Neuron (in vitro differentiated cells): Measurements from ENCODE around the gene CD200R1L.

Experiments
- H2AFZ ChIP-seq: one replicate; pipeline ENCODE4 v1.6.1; 2013; ENCODE audit warnings: low read depth, mild to moderate bottlenecking, inconsistent platforms, low read length, moderate library complexity
- H3K27me3 ChIP-seq: one replicate; pipeline ENCODE4 v1.6.1; 2013; ENCODE audit warnings: low read length; ENCODE audit not compliant: insufficient read depth
- H3K36me3 ChIP-seq: one replicate; pipeline ENCODE4 v1.6.1; 2013; ENCODE audit warnings: low read length; ENCODE audit not compliant: insufficient read depth
- H3K4me1 ChIP-seq: one replicate; pipeline ENCODE4 v1.6.1; 2013; ENCODE audit warnings: low read length; ENCODE audit not compliant: insufficient read depth
- H3K4me3 ChIP-seq: 2 replicates; pipeline ENCODE4 v1.5.1; 2013; ENCODE audit warnings: mild to moderate bottlenecking, low read length, moderate library complexity
- H3K9me3 ChIP-seq: one replicate; pipeline ENCODE4 v1.6.1; 2013; ENCODE audit warnings: low read length

Gene CD200R1L, protein sequence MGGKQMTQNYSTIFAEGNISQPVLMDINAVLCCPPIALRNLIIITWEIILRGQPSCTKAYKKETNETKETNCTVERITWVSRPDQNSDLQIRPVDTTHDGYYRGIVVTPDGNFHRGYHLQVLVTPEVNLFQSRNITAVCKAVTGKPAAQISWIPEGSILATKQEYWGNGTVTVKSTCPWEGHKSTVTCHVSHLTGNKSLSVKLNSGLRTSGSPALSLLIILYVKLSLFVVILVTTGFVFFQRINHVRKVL

DNA sequence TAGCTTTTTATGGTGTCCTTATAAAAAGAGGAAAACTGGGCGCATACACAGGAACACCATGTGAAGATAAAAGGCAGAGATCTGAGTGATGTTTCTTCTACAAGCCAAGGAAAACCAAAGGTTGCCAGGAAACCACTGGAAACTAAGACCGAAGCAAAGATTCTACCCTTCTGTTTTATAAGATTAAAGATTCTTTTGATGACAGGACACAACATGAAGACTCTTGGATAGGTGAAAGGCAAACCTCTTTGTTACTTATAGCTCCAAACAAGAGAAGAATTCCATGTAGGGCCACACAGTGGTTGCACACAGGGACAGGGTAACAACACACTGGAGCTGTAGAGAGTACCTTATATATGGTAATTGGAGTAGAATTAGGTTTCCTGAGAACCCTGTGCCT lies at the start of gene CD200R1L:
Gene CD200R1L (minus strand): TSS at position 101 of the 400 bp plus-strand sequence. CDS start 17,497 bp downstream, outside the sequence.
- Histone ChIP-seq H3K4me3 (no peak within 1 kb of the TSS), H3K36me3 (no peaks in the 10 kb centered on the region), H3K9me3 (no peaks in the 10 kb centered on the region), H3K4me1 (no peaks in the 10 kb centered on the region), H3K27me3 (no peaks in the 10 kb centered on the region), H2AFZ (no peak within 1 kb of the TSS)

DNA sequence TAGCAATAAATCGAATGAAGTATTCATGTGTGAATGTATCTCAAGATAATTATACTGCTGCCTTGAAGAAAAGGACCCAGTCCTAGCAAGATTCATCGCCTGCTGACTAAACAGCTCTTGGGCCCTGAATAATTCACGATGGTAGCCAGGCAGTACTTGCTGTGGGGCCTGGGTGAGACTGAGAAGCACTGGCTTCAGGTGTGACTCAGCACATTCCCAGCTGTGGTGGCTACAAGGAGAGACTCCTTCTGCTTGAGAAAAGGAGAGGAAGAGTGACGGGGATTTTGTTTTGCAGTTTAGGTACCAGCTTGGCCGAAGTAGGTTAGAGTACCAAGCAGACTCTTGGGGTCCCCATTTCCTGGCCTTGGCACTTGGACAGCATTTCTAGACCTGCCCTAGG lies 47.6 kb upstream of the CD200R1L start:
- Histone ChIP-seq H3K27me3 (no peaks in the 10 kb centered on the region), H3K4me1 (peaks cover 2% of the 10 kb centered on the region), H3K9me3 (no peaks in the 10 kb centered on the region), H3K4me3 (no peak overlapping the region), H3K36me3 (no peaks in the 10 kb centered on the region), H2AFZ (no peak overlapping the region)

DNA sequence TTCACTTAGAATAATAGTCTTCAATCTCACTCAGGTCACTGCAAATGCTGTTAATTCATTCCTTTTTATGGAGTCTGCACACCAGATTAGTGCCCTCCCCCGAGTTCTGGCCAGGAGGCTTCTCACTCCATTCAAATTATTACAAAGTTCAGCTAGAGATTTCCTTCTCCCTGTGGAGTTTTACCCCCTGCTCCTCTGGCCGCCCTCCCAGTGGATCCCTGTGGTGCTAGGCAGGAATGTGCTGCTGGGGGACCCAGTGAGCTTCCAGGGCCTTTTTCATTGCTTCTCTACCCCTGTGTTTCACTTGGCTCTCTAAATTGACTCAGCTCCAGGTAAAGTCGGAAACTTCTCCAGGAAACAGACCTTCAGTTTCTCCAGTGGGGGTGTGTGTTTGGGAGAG lies 42.7 kb upstream of the CD200R1L start:
- Histone ChIP-seq H3K9me3 (no peaks in the 10 kb centered on the region), H3K36me3 (no peaks in the 10 kb centered on the region), H2AFZ (no peak overlapping the region), H3K4me3 (no peak overlapping the region), H3K4me1 (peaks cover under 1% of the 10 kb centered on the region), H3K27me3 (no peaks in the 10 kb centered on the region)

DNA sequence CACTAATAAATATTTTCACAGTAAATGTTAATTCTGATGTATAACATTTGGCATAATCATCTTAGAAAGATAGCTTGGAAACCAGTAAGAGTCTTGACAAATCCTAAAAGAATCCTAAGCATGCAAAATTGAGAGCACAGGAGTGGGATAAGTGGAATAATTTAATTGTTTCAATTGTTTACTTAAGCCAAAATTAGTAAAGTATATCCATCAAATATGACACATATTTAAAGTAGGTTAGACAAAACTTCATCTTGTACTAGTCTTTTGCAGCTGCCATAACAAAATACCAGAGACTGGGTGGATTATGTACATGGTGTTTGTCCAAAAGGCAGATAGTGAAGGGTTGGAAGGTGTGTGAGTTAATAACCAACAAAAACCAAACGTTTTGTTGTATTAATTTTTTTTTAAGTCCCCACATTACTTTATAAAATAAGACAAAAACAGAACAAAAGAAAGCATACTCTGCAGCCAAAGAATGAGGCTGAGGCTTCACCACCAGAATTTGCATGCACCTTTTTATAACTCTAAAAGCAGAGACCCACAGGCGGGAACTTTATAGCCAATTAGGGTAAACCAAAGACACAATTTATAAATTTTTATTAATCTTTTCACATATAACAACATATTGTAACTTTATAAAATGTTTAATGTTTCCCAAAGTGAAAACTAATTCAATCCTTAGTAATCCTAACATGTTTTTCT lies 41.9 kb upstream of the CD200R1L start:
- Histone ChIP-seq H3K4me1 (no peaks in the 10 kb centered on the region), H3K9me3 (no peaks in the 10 kb centered on the region), H2AFZ (no peak overlapping the region), H3K4me3 (no peak overlapping the region), H3K36me3 (no peaks in the 10 kb centered on the region), H3K27me3 (no peaks in the 10 kb centered on the region)

DNA sequence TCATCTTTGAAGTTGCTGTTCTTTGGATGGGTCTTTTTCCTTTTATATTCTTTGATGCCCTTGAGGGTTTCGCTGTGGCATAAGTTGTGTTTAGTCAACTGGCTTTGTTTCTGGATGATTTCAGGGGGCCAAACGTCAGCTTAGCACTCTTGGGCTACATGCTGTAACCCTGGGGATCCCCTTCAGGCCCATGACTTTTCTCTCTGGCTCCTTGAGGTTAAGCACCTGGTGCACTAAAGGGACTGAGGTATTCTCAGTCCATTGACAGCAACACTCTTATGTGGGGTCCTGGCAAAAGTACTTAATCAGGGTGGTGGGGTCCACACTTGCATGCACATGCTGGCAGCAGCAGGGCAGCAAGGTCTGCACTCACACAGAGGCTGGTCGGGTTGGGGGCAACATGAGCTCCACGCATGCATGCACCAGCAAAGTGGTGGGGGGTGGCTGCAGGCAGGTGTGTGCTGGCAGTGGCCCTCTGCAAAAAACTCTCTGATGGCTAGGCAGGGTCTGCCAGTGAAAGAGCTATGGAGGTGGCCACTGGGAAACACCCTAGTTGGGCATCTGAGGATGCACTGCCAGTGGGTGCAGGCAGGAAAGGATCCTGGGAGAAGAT lies 38.1 kb upstream of the CD200R1L start:
- no peaks in the 10 kb centered on the region for H3K4me1 ChIP-seq
- H2AFZ ChIP-seq: no peak overlapping the region
- no peak overlapping the region for H3K4me3 ChIP-seq
- no peaks in the 10 kb centered on the region for H3K9me3 ChIP-seq
- no peaks in the 10 kb centered on the region for H3K27me3 ChIP-seq
- no peaks in the 10 kb centered on the region for H3K36me3 ChIP-seq

DNA sequence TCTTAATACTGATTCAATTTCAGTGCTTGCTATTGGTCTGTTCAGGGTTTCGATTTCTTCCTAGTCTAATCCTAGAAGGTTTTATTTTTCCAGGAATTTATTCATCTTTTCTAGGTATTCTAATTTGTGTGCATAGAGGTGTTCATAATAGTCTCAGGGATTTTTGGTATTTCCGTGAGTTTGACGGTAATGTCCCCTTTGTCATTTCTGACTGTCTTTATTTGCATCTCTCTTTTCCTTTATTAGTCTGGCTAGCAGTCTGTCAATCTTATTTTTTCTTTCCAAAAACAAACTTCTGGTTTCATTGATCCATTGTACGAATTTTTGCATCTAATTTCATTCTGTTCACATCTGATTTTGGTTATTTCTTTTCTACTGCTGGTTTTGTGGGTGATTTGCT lies 35.2 kb upstream of the CD200R1L start:
- Histone ChIP-seq H2AFZ (no peak overlapping the region), H3K9me3 (no peaks in the 10 kb centered on the region), H3K4me3 (no peak overlapping the region), H3K27me3 (no peaks in the 10 kb centered on the region), H3K4me1 (no peaks in the 10 kb centered on the region), H3K36me3 (no peaks in the 10 kb centered on the region)

DNA sequence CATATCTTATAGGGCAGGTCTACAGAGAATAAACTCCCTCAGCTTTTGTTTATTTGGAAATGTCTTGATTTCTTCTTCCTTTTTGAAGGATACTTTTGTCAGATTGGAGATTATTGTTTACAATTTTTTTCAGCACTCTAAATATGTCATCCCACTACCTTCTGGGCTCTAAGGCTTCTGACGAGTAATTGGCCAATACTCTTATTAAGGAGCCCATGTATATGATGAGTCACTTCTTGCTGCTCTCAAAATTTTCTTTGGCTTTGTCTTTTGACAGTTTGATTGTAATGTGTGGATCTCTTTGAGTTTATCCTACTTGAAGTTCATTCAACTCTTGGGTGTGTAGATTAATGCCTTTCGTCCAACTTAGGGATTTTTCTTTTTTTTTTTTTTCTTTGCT lies 28.9 kb upstream of the CD200R1L start:
- Histone ChIP-seq H3K9me3 (no peaks in the 10 kb centered on the region), H2AFZ (no peak overlapping the region), H3K4me1 (no peaks in the 10 kb centered on the region), H3K27me3 (no peaks in the 10 kb centered on the region), H3K36me3 (no peaks in the 10 kb centered on the region), H3K4me3 (no peak overlapping the region)

DNA sequence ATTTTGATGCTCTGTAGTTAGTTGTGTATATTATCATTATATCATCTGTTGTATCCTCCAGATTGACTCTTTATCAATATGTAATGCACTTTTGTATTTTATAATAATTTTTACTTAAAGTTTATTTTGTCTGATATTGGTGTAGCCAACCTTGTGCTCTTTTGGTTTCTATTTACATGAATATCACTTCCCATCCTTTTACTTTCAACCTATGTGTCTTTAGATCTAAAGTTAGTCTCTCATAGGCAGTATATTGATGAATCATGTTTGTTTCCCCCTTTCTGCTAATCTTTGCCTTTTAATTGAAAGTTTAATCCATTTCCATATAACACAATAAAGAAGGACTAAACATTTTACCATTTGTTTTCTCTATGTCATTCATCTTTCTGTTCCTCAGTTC lies 28.1 kb upstream of the CD200R1L start:
- H2AFZ ChIP-seq: no peak overlapping the region
- H3K27me3 ChIP-seq: no peaks in the 10 kb centered on the region
- H3K4me3 ChIP-seq: no peak overlapping the region
- H3K9me3 ChIP-seq: no peaks in the 10 kb centered on the region
- no peaks in the 10 kb centered on the region for H3K4me1 ChIP-seq
- no peaks in the 10 kb centered on the region for H3K36me3 ChIP-seq

DNA sequence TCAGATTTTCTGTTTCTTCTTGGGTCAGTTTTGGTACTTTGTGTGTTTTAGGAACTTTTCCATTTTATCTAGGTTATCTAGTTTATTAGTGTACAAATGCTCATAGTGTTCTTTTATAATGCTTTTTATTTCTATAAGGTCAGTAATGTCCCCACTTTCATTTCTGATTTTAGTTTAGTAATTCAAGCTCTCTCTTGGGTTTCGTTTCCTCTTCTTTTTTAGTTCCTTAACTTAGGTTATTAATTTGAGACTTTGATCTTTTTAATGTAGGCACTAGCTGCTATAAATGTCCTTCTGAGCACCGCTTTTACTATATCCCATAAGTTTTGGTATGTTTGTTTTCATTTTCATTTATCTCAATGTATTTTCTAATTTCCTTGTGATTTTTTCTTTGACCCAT lies 27.0 kb upstream of the CD200R1L start:
- H3K9me3 ChIP-seq: no peaks in the 10 kb centered on the region
- H3K4me1 ChIP-seq: no peaks in the 10 kb centered on the region
- no peak overlapping the region for H2AFZ ChIP-seq
- H3K36me3 ChIP-seq: no peaks in the 10 kb centered on the region
- H3K4me3 ChIP-seq: no peak overlapping the region
- H3K27me3 ChIP-seq: no peaks in the 10 kb centered on the region

DNA sequence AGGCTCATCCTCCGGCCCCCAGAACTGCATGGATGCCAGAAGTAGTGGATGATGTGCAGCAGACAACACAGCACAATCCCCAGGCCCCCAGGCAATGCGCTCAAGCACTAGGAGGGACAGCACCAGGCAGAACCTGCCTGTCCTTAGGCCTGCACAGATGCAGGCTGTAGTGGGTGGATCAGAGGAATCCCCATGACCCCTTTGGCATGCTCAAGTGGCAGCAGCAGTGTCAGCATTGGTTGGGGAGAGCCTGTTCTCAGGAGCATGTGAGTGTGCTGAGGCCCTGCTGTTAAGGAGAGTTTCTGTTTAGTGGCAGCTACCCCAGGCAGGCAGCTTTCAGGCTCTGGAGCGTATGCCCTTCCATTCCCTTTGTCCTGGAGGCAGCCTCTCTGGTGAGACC lies 25.1 kb upstream of the CD200R1L start:
- Histone ChIP-seq H2AFZ (no peak overlapping the region), H3K36me3 (no peaks in the 10 kb centered on the region), H3K4me1 (no peaks in the 10 kb centered on the region), H3K27me3 (no peaks in the 10 kb centered on the region), H3K9me3 (no peaks in the 10 kb centered on the region), H3K4me3 (no peak overlapping the region)

DNA sequence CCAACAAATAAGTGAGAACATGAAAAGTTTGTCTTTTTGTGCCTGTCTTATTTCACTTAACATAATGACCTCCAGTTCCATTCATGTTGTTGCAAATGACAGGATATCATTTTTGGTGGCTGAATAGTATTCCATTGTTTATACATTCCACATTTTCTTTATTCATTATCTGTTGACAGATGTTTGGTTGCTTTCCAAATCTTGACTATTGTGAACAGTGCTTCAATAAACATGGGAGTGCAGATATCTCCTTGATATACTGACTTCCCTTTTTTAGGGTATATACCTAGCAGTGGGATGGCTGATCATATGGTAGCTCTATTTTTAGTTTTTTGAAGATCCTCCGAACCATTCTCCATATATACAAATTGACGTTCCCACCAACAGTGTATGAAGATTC lies 19.1 kb upstream of the CD200R1L start:
- H3K36me3 ChIP-seq: no peaks in the 10 kb centered on the region
- H2AFZ ChIP-seq: no peak overlapping the region
- H3K27me3 ChIP-seq: no peaks in the 10 kb centered on the region
- H3K4me3 ChIP-seq: no peak overlapping the region
- no peaks in the 10 kb centered on the region for H3K9me3 ChIP-seq
- no peaks in the 10 kb centered on the region for H3K4me1 ChIP-seq

DNA sequence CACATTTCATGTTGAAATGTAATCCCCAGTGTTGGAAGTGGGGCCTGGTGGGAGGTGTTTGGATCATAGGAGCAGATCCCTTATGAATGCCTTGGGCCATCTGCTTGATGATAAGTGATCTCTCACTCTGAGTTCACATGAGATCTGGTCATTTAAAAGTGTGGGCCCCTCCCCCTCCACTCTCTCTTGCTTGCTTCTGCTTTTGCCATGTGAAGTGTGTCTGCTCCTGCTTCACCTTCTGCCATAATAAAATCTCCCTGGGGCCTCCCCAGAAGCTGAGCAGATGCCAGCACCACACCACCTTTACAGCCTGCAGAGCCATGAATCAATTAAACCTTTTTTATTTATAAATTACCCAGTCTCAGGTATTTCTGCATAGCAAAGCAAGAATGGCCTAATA lies 14.2 kb upstream of the CD200R1L start:
- Histone ChIP-seq H2AFZ (no peak overlapping the region), H3K36me3 (no peaks in the 10 kb centered on the region), H3K4me3 (no peak overlapping the region), H3K27me3 (no peaks in the 10 kb centered on the region), H3K9me3 (no peaks in the 10 kb centered on the region), H3K4me1 (no peaks in the 10 kb centered on the region)

DNA sequence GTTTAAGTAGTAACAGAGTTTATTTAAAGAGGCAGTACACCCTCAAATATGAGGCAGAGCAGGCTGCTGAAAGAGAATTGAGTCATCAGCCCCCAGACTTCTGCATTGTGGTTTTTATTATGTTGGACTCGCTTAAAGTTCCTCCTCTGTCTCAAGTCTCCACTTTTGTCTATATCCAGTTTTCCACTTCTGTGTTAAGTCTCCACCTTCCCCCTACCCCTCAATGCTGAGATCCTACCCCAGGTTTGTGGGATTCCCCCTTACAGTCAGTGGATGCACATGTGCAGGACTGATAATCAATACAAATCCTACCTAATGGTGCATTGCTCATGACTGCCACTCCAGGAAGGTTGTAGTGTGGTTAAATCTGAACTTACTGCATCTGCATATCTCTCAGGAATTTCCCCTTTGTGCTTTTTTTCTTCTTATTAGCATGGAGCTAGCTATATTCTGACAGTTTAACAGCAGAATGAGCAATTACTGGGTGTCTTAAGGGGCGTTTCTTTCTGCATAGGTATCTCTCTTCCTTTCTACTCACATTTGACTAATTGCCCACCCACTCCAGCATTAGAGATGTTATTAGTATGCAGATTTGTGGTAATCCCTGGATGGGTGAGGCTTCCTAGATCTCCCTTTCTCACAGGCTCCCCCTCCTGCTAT lies 11.9 kb upstream of the CD200R1L start:
- H2AFZ ChIP-seq: no peak overlapping the region
- no peaks in the 10 kb centered on the region for H3K36me3 ChIP-seq
- no peaks in the 10 kb centered on the region for H3K27me3 ChIP-seq
- H3K9me3 ChIP-seq: no peaks in the 10 kb centered on the region
- no peaks in the 10 kb centered on the region for H3K4me1 ChIP-seq
- no peak overlapping the region for H3K4me3 ChIP-seq
